Thoracic aorta (tissue), 2 donors: Measurements from ENCODE around the gene CABCOCO1. TPM values are rescaled to one million over a fixed set of nuclear protein-coding genes. Genes with fewer than 3 reads are reported as not detected.

Source experiments
- ATAC-seq: fragments of 150-250 bp; one replicate; pipeline ENCODE4 v1.8.0; 2017; ENCODE audit warnings: low read depth; ENCODE audit not compliant: insufficient number of reproducible peaks, low FRiP score
- DNase-seq: peaks from one replicate; pipeline ENCODE4 v3.0.0-alpha.2; 2020; ENCODE audit warnings: low spot score
- H3K27ac ChIP-seq, 2 donors: fragments of 200-600 bp; sonication (generic); 1 replicate in 1 of 2; 2 replicates in 1 of 2; pipeline ENCODE4 v1.5.1; 2016; ENCODE audit warnings: mild to moderate bottlenecking in 2 of 2, moderate library complexity in 2 of 2
- H3K27me3 ChIP-seq: fragments of 200-600 bp; sonication (generic); replicated peaks from 2 replicates; pipeline ENCODE4 v1.6.0; 2016; ENCODE audit warnings: mild to moderate bottlenecking; ENCODE audit not compliant: insufficient read depth
- H3K36me3 ChIP-seq: fragments of 200-600 bp; sonication (generic); one replicate; pipeline ENCODE4 v1.5.1; 2016
- H3K4me1 ChIP-seq, 2 donors: fragments of 200-600 bp; sonication (generic); 1 replicate in 1 of 2; 2 replicates in 1 of 2; pipeline versions ENCODE4 v1.5.1 to v1.6.0; 2016; ENCODE audit warnings: low read depth in 2 of 2, mild to moderate bottlenecking in 1 of 2; ENCODE audit not compliant: control insufficient read depth in 1 of 2
- H3K4me3 ChIP-seq: fragments of 200-600 bp; sonication (generic); 2 replicates; pipeline ENCODE4 v1.5.1; 2016; ENCODE audit warnings: mild to moderate bottlenecking
- H3K9me3 ChIP-seq: fragments of 200-600 bp; sonication (generic); 2 replicates; pipeline ENCODE4 v1.5.1; 2016
- total RNA-seq, 2 donors: library from RNA; depleted of rRNA; stranded (reverse); fragments of >200 nt; gene quantifications; one replicate each; pipeline versions ENCODE4 v1.1.0 to v1.2.3, GENCODE V29; 2016
- TF ChIP-seq, protein P1 (sequence below): fragments of 200-600 bp; sonication (generic); IDR thresholded peaks from one replicate; pipeline ENCODE4 v1.5.1; 2019; ENCODE audit warnings: antibody characterized with exemption

The CABCOCO1 gene
- total RNA-seq, 2 donors from 2014 or later = 1.1 TPM; not detected in 1

DNA sequence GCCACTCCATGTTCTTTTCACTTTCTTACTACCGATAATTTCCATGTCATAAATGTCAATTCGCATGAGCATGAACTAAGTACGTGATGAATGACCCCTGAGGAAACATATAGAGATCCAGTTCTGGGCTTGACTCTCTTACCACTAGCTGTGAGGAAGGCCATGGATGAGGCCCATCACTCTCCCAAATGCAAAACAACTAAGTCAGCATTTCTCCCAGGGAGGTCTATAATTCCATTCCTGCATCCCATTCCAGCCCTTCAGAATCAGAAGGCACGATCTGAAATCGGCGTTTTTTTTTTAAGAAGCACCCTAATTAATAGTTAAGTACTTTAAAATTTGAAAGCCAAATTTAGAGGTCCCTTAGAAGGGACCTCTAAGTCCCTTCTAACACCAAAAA lies 116.5 kb downstream of the CABCOCO1 start:
- ATAC-seq = no peak
- H3K27ac ChIP-seq = no peak overlapping the region
- TF ChIP-seq, protein P1, sequence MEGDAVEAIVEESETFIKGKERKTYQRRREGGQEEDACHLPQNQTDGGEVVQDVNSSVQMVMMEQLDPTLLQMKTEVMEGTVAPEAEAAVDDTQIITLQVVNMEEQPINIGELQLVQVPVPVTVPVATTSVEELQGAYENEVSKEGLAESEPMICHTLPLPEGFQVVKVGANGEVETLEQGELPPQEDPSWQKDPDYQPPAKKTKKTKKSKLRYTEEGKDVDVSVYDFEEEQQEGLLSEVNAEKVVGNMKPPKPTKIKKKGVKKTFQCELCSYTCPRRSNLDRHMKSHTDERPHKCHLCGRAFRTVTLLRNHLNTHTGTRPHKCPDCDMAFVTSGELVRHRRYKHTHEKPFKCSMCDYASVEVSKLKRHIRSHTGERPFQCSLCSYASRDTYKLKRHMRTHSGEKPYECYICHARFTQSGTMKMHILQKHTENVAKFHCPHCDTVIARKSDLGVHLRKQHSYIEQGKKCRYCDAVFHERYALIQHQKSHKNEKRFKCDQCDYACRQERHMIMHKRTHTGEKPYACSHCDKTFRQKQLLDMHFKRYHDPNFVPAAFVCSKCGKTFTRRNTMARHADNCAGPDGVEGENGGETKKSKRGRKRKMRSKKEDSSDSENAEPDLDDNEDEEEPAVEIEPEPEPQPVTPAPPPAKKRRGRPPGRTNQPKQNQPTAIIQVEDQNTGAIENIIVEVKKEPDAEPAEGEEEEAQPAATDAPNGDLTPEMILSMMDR = no peak
- no peaks in the 10 kb centered on the region for H3K27me3 ChIP-seq
- H3K4me1 ChIP-seq = peaks cover 0 to 13% of the 10 kb centered on the region in 2 donors
- no peaks in the 10 kb centered on the region for H3K9me3 ChIP-seq
- no peaks in the 10 kb centered on the region for H3K36me3 ChIP-seq
- no peak overlapping the region for H3K4me3 ChIP-seq
- DNase-seq = no peak

DNA sequence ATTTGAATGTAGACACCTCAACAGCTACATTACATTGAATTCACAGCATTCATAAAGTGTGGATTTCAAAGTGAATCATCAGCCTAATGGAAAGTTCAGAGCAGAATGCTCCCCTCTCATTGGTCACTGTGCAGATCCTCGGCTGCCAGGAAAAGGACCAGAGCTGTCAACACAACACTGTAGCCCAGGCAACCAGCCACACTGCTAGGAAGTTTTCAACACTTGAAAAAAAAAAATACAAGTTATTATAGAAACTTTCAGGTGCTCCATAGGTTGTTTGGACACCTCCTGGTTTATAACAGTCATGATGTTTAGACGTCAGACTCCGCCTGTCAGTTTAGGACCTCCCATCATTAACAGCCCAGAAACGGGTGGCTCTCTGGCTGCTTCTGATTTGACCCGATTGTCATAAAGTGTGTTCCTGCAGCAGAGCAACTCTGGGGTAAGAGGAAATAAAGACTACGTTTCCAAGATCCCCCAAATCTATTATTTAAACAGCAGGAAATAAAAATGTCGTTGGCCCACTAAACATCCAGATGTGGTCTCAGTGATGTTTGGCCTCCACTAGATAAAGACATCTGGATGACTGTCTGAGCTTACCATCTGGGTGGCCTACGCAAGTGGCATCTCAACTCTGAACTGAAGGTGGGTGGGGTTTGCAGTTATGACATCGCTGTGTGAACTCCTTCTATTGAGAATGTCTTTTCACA lies 117.4 kb downstream of the CABCOCO1 start:
- Histone ChIP-seq H3K27me3 (no peaks in the 10 kb centered on the region), H3K9me3 (no peaks in the 10 kb centered on the region), H3K4me1 (peaks cover 0 to 13% of the 10 kb centered on the region in 2 donors), H3K4me3 (peak overlapping the region; percentile 28), H3K36me3 (no peaks in the 10 kb centered on the region), H3K27ac (peak overlapping the region in 1 of 2 donors; percentile 58)
- TF ChIP-seq, protein P1 = no peak
- ATAC-seq = peak; percentile 95
- DNase-seq = peak; percentile 38

DNA sequence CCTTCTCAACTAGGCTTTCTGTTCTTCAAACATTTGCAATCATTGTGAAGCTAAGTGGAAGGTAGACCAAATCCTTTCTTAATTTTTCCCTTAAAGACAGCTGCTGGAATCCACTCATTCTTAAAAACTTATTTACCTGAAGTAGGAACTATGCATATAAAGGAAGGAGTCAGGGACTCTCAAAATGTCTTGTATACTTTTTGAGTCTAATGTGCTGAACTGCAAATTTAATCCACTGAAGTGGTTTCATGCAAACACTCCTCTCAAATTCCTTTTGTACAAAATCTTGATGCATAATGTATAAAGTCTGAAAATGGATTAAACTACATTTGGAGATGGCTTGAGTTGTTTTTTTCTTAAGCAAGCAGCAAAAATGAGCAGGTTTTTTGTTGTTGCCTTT lies 118.0 kb downstream of the CABCOCO1 start:
- TF ChIP-seq, protein P1 = no peak

DNA sequence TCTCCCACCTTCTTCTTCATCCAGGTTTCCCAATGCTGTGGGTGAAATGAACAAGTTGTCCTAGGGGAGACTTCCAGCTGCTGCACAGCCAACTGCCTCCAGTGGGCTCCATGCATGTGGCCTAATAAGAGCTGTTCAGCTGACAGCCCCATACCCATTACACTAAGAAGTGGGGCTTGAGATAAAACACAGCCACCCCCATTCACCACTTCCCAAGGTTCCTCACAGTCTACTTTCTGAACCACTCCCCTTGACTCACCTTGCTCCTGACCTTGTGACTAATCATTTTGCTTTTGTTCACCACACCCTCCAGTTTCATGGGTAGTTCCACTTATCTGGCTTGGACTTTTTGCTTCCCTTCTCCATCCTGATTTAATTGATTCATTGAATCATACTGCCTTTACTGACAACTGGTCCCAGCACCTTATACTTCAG lies 119.3 kb downstream of the CABCOCO1 start:
- TF ChIP-seq, protein P1 = no peak
- H3K36me3 ChIP-seq = no peaks in the 10 kb centered on the region
- H3K4me1 ChIP-seq = peaks cover 2 to 27% of the 10 kb centered on the region in 2 donors
- DNase-seq (no peak), ATAC-seq (no peak)
- H3K27ac ChIP-seq = no peak overlapping the region
- no peaks in the 10 kb centered on the region for H3K27me3 ChIP-seq
- H3K4me3 ChIP-seq = no peak overlapping the region
- H3K9me3 ChIP-seq = no peaks in the 10 kb centered on the region

More for the DNA sequence above, 118.0 kb downstream of the CABCOCO1 start:
- no peaks in the 10 kb centered on the region for H3K27me3 ChIP-seq
- peak overlapping the region in 1 of 2 donors; percentile 58 for H3K27ac ChIP-seq
- ATAC-seq (no peak), DNase-seq (no peak)
- H3K9me3 ChIP-seq = no peaks in the 10 kb centered on the region
- H3K36me3 ChIP-seq = no peaks in the 10 kb centered on the region
- peaks cover 0 to 15% of the 10 kb centered on the region in 2 donors for H3K4me1 ChIP-seq
- H3K4me3 ChIP-seq = no peak overlapping the region

DNA sequence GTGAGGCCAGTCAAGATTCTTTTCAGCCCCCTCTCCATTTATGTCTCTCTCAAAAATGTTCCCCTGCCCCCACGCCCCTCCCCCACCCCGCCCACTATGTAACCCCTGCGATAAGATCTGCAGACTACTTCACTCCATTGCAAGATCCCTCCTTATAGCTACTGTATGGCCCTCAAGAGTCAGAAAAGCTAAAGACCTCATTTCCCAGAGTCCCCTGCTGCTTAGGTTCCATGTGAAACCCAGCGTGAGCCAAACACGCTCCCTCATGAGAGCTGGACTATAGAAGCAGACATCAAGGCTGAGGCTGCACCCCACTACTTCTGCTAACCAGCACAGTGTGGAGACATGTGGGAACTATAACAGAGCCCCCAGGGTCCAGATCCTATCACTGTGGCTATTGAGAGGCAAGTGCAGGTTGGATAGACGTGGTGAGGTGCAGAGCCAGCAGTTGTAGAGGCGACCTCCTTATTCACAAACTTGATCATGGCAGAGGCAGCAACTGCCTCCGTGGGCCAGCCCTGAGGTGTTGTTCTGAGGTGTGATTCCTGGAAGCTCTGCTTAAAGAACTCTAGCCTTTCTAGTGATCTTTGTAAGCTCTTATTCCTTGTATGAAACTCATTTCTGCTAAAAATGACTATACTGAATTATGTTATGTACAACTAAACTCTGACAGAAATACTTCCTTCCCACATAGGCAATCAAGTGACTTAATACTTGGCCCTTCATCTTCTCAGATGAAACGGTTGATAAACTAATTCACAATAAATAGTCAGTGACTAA lies 121.8 kb downstream of the CABCOCO1 start:
- DNase-seq (no peak), ATAC-seq (no peak)
- Histone ChIP-seq H3K4me1 (peaks cover 7 to 35% of the 10 kb centered on the region in 2 donors), H3K27ac (no peak overlapping the region), H3K27me3 (no peaks in the 10 kb centered on the region), H3K36me3 (no peaks in the 10 kb centered on the region), H3K9me3 (no peaks in the 10 kb centered on the region), H3K4me3 (no peak overlapping the region)
- TF ChIP-seq, protein P1 = no peak
